Activated CD4-positive, alpha-beta T cell treated with anti-CD3 and anti-CD28 coated beads for 36 hours (primary cell): Measurements from ENCODE around the gene EFS. TPM values are rescaled to one million over a fixed set of nuclear protein-coding genes. Genes with fewer than 3 reads are reported as not detected.

Experiments
- ATAC-seq: fragments of 200-7000 bp; cut with Tn5 transposase; one replicate; pipeline ENCODE4 v1.10.0; 2021; ENCODE audit warnings: mild to moderate bottlenecking, moderate library complexity
- CTCF ChIA-PET: fragments of 350-600 bp; sonication (Branson Sonifier 250); formaldehyde crosslinking; loops from one replicate; lab custom pipeline; 2021; ENCODE audit warnings: antibody characterized with exemption; lab: Charles Lee
- POLR2A ChIA-PET: fragments of 350-600 bp; sonication (Branson Sonifier 250); formaldehyde crosslinking; loops from one replicate; lab custom pipeline; 2021; ENCODE audit warnings: antibody characterized with exemption, inconsistent platforms; lab: Charles Lee
- DNase-seq: peaks from one replicate; pipeline ENCODE4 v3.0.0-alpha.2; 2020
- H3K27ac Mint-ChIP-seq: one replicate; pipeline ENCODE4 v1.8.0; 2021; ENCODE audit warnings: mixed read lengths
- H3K27me3 Mint-ChIP-seq: one replicate; pipeline ENCODE4 v1.8.0; 2021; ENCODE audit warnings: mixed read lengths
- H3K36me3 Mint-ChIP-seq: one replicate; pipeline ENCODE4 v1.8.0; 2021; ENCODE audit warnings: low read depth, mixed read lengths
- H3K4me1 Mint-ChIP-seq: one replicate; pipeline ENCODE4 v1.8.0; 2021; ENCODE audit warnings: mixed read lengths
- H3K4me3 Mint-ChIP-seq: one replicate; pipeline ENCODE4 v1.8.0; 2021; ENCODE audit warnings: mild to moderate bottlenecking, moderate library complexity, mixed read lengths
- H3K9me3 Mint-ChIP-seq: one replicate; pipeline ENCODE4 v1.8.0; 2021; ENCODE audit warnings: low read depth, mixed read lengths
- intact Hi-C, 2 experiments: fragments of 100-400 bp; cut with DNase I in 1 of 2; cut with micrococcal nuclease in 1 of 2; formaldehyde crosslinking; loops; one replicate each; pipeline versions ENCODE4 v1.14.2 to v1.15.1; 2022 to 2024; cut with DNase I, micrococcal nuclease
- total RNA-seq, 2 experiments: library from RNA; stranded (reverse); gene quantifications; one replicate each; pipeline ENCODE4 v1.2.3, GENCODE V29; 2021

EFS gene
- total RNA-seq, 2 experiments from 2014 or later: not detected

- H3K4me3 Mint-ChIP-seq: peak overlapping the region; percentile 93
- ATAC-seq: no peak
- DNase-seq: no peak
- H3K27ac Mint-ChIP-seq: peak overlapping the region; percentile 94
- CTCF ChIA-PET: interaction anchor here (0.8 to 11.6 kb wide), 15 partner anchors 9 to 254 kb away, joined by 3 to 173 read pairs (median 5); partner anchors contain the start of genes HOMEZ and PPP1R3E
- intact Hi-C loops: loop anchor here (1.0 to 5.0 kb wide), 4 partner anchors 37 to 1119 kb away; partner anchors contain the start of genes HOMEZ (in 1 of the 2), SDR39U1 (in 1 of the 2) and THTPA (in 1 of the 2)
- H3K4me1 Mint-ChIP-seq: peaks cover 25% of the 10 kb centered on the region
- H3K27me3 Mint-ChIP-seq: no peaks in the 10 kb centered on the region
- peaks cover 34% of the 10 kb centered on the region for H3K36me3 Mint-ChIP-seq
- POLR2A ChIA-PET: interaction anchor here (0.6 to 4.7 kb wide), 7 partner anchors 20 to 588 kb away, joined by 3 to 93 read pairs (median 6); partner anchors contain the start of genes ACIN1, C14orf119, HOMEZ and PPP1R3E
- no peaks in the 10 kb centered on the region for H3K9me3 Mint-ChIP-seq
Observed at GRCh38 chr14:23322568-23323517, 42.1 kb downstream of the EFS start.

- H3K27me3 Mint-ChIP-seq: no peaks in the 10 kb centered on the region
- H3K36me3 Mint-ChIP-seq: peaks cover 34% of the 10 kb centered on the region
- ChIA-PET CTCF (interaction anchor here (0.7 to 11.6 kb wide), 21 partner anchors 10 to 253 kb away, joined by 3 to 173 read pairs (median 4); partner anchors contain the start of genes AP1G2, HOMEZ, NGDN and PPP1R3E), POLR2A (interaction anchor here (0.6 to 4.7 kb wide), 13 partner anchors 19 to 825 kb away, joined by 3 to 93 read pairs (median 4); partner anchors contain the start of genes ACIN1, C14orf119, HOMEZ and NGDN)
- intact Hi-C loops: loop anchor here (1.0 to 5.0 kb wide), 16 partner anchors 21 to 1938 kb away; partner anchors contain the start of genes HOMEZ (in 2 of the 2), NGDN (in 2 of the 2), THTPA (in 2 of the 2) and ACIN1 (in 1 of the 2)
- peak; percentile 82 for DNase-seq
- peak overlapping the region; percentile 94 for H3K27ac Mint-ChIP-seq
- H3K4me3 Mint-ChIP-seq: peak overlapping the region; percentile 93
- H3K9me3 Mint-ChIP-seq: no peaks in the 10 kb centered on the region
- ATAC-seq: peak; percentile 7
- H3K4me1 Mint-ChIP-seq: peaks cover 25% of the 10 kb centered on the region
Observed at GRCh38 chr14:23321572-23322547, 43.1 kb downstream of the EFS start.

DNA sequence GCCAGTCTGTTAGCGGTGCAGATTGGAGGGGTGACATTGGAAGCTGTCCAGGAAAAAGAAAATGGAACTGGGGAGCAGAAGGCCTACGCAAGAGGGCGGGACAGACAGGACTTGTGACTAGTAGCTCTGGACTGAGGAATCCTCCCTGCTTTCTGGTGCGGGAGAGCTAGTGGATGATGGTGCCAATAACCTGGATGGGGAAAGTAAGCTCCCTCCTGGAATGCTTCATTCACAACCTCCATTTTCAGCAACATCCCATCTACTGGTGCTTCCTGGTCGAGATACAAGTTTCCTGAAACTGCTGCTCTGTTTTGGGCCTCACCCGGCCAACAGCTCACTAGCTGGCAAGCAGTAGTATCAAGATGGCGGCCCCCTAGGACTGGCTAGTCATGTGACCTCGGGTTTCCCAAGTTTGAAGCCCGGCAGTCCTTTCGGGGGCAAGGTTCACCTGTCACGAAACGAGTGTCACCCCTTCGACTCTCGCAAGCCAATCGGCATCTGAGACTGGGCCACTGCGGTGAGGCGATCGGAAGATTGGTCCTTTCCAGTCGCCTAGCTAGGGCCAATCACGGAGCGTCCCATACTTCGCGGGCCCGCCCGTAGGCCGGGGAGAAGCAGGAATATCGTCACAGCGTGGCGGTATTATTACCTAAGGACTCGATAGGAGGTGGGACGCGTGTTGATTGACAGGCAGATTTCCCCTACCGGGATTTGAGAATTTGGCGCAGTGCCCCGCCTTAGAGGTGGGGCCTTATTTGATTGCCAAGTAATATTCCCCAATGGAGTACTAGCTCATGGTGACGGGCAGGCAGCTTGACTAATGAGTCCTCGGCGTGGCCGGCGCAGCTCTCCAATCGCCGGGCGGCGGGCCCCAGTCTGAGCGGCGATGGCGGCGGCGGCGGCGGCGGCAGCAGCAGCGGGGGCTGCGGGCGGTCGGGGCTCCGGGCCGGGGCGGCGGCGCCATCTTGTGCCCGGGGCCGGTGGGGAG, 44.1 kb downstream of the EFS start, which contains the start of gene PABPN1:
PABPN1 (plus strand) TSS at position 874 of the 988 bp plus-strand sequence; CDS start at position 887, 13 bp downstream.
- intact Hi-C loops: loop anchor here (1.0 to 5.0 kb wide), 15 partner anchors 20 to 1937 kb away; partner anchors contain the start of genes NGDN (in 2 of the 2), THTPA (in 2 of the 2), ACIN1 (in 1 of the 2) and AP1G2 (in 1 of the 2)
- H3K9me3 Mint-ChIP-seq: no peaks in the 10 kb centered on the region
- H3K36me3 Mint-ChIP-seq: peaks cover 32% of the 10 kb centered on the region
- no peaks in the 10 kb centered on the region for H3K27me3 Mint-ChIP-seq
- DNase-seq: peak; percentile 98
- peak within 1 kb of the TSS; percentile 95 for H3K27ac Mint-ChIP-seq
- peaks cover 25% of the 10 kb centered on the region for H3K4me1 Mint-ChIP-seq
- CTCF ChIA-PET: interaction anchor here (0.5 to 11.6 kb wide), 20 partner anchors 12 to 825 kb away, joined by 3 to 173 read pairs (median 4); partner anchors contain the start of genes ACIN1, AP1G2, C14orf119 and HOMEZ
- ATAC-seq: peak; percentile 91
- POLR2A ChIA-PET: interaction anchor here (0.5 to 4.7 kb wide), 11 partner anchors 18 to 826 kb away, joined by 3 to 93 read pairs (median 4); partner anchors contain the start of genes ACIN1, C14orf119, HOMEZ and NGDN
- H3K4me3 Mint-ChIP-seq: peak within 1 kb of the TSS; percentile 93

- ATAC-seq (no peak), DNase-seq (no peak)
- ChIA-PET POLR2A (interaction anchor here (0.5 to 4.7 kb wide), 5 partner anchors 17 to 234 kb away, joined by 3 to 93 read pairs (median 14); partner anchors contain the start of genes ACIN1, C14orf119, HOMEZ and PPP1R3E), CTCF (interaction anchor here (0.5 to 11.6 kb wide), 10 partner anchors 9 to 391 kb away, joined by 3 to 173 read pairs (median 4); partner anchors contain the start of genes ACIN1, C14orf119, HOMEZ and PPP1R3E)
- Mint-ChIP-seq H3K4me1 (peaks cover 25% of the 10 kb centered on the region), H3K27me3 (no peaks in the 10 kb centered on the region), H3K27ac (peak overlapping the region; percentile 95), H3K4me3 (peak overlapping the region; percentile 93), H3K36me3 (peaks cover 30% of the 10 kb centered on the region), H3K9me3 (no peaks in the 10 kb centered on the region)
- intact Hi-C loops: loop anchor here in 1 of 2 experiments (5.0 kb wide), 2 partner anchors 237 to 1122 kb away; partner anchors contain the start of genes SDR39U1 and THTPA
Observed at GRCh38 chr14:23319746-23320583, 45.0 kb downstream of the EFS start.

- no peaks in the 10 kb centered on the region for H3K9me3 Mint-ChIP-seq
- peaks cover 2% of the 10 kb centered on the region for H3K36me3 Mint-ChIP-seq
- H3K4me3 Mint-ChIP-seq: no peak overlapping the region
- no peak overlapping the region for H3K27ac Mint-ChIP-seq
- ATAC-seq (no peak), DNase-seq (no peak)
- peaks cover 10% of the 10 kb centered on the region for H3K4me1 Mint-ChIP-seq
- intact Hi-C loops: no loop called here
- H3K27me3 Mint-ChIP-seq: no peaks in the 10 kb centered on the region
- ChIA-PET POLR2A (no interaction called here), CTCF (interaction anchor here (1.5 to 11.6 kb wide), 2 partner anchors 16 to 63 kb away, joined by 4 to 173 read pairs; partner anchors contain the start of gene PPP1R3E)
Observed at GRCh38 chr14:23316300-23316699, 48.7 kb downstream of the EFS start.

DNA sequence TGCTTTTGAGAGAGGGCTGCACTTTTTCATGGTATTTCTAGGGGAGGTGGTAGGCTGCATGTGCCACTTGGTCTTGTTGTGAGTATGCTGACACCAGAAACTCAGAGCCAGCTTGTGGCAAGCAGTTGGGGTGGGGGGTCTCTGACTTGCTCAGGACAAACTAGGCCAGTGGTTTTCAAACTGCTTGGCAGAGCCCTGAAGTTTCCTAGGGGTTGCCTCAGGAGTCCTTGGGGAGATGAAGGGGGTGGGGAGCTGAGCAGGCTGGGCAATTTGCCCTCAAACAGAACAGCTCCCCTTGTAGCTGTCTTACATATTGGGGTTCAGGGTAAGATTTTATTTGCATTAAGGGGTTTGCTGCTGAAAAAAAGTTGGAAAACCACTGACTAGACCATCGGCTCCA, 54.4 kb downstream of the EFS start:
- intact Hi-C loops: no loop called here
- Mint-ChIP-seq H3K9me3 (no peaks in the 10 kb centered on the region), H3K27ac (no peak overlapping the region), H3K4me1 (no peaks in the 10 kb centered on the region), H3K4me3 (no peak overlapping the region), H3K27me3 (peaks cover 16% of the 10 kb centered on the region), H3K36me3 (no peaks in the 10 kb centered on the region)
- ATAC-seq: no peak
- no peak for DNase-seq
- ChIA-PET POLR2A (interaction anchor here (0.7 kb wide), 1 partner anchor 17 kb away, joined by 3 read pairs; no protein-coding TSS in a partner anchor), CTCF (interaction anchor here (0.6 to 1.3 kb wide), 2 partner anchors 9 to 18 kb away, joined by 3 to 5 read pairs; no protein-coding TSS in a partner anchor)

GRCh38 chr14:23308721-23309445, 56.1 kb downstream of the EFS start:
- Mint-ChIP-seq H3K36me3 (no peaks in the 10 kb centered on the region), H3K9me3 (no peaks in the 10 kb centered on the region), H3K4me3 (no peak overlapping the region), H3K4me1 (no peaks in the 10 kb centered on the region), H3K27me3 (peaks cover 20% of the 10 kb centered on the region), H3K27ac (no peak overlapping the region)
- no peak for ATAC-seq
- ChIA-PET CTCF (interaction anchor here (1.7 kb wide), 1 partner anchor 12 kb away, joined by 7 read pairs; the partner anchor contains the start of gene PABPN1), POLR2A (no interaction called here)
- DNase-seq: no peak
- intact Hi-C loops: loop anchor here in 1 of 2 experiments (10.0 kb wide), 2 partner anchors 724 to 1854 kb away; partner anchors contain the start of genes CHD8 and DAD1
